T-helper 17 cell (primary cell): Measurements from ENCODE around the gene MEIKIN. TPM values are rescaled to one million over a fixed set of nuclear protein-coding genes. Genes with fewer than 3 reads are reported as not detected.

Source experiments
- ATAC-seq: fragments of 150-1000 bp; cut with Tn5 transposase; 2 replicates; pipeline ENCODE4 v1.10.0; 2021; ENCODE audit warnings: mild to moderate bottlenecking, moderate library complexity
- DNase-seq, 3 donors: peaks; one replicate each; pipeline versions ENCODE4 v3.0.0 to v3.0.0-alpha.2; 2020 to 2021
- H3K9me3 ChIP-seq: one replicate; pipeline ENCODE4 v1.7.0; 2013; ENCODE audit warnings: low read length, mild to moderate bottlenecking; ENCODE audit not compliant: control insufficient read depth, poor library complexity, severe bottlenecking
- H3K27ac Mint-ChIP-seq: one replicate; pipeline ENCODE4 v1.8.0; 2022; ENCODE audit warnings: mild to moderate bottlenecking, moderate library complexity, mixed read lengths
- H3K27me3 Mint-ChIP-seq: one replicate; pipeline ENCODE4 v1.8.0; 2022; ENCODE audit warnings: mixed read lengths
- H3K36me3 Mint-ChIP-seq: one replicate; pipeline ENCODE4 v1.8.0; 2022; ENCODE audit warnings: low read depth, mixed read lengths
- H3K4me1 Mint-ChIP-seq: one replicate; pipeline ENCODE4 v1.8.0; 2022; ENCODE audit warnings: mild to moderate bottlenecking, mixed read lengths
- H3K4me3 Mint-ChIP-seq: one replicate; pipeline ENCODE4 v1.8.0; 2022; ENCODE audit warnings: mild to moderate bottlenecking, moderate library complexity, mixed read lengths
- total RNA-seq, 4 donors: library from RNA in 2 of 4; stranded (reverse) in 2 of 4; gene quantifications; one replicate each; pipeline ENCODE4 v1.2.3 and lab custom pipeline; 2022 to 2026

The MEIKIN gene
- total RNA-seq, 2 donors from 2014 or later, result 0.77 to 1.5 TPM

GRCh38 chr5:131796793-131797693, 148.4 kb downstream of the MEIKIN start, which contains the start of gene FNIP1:
FNIP1 (minus strand) TSS chr5:131797017; CDS start chr5:131796921, 96 bp downstream.
- Mint-ChIP-seq H3K27ac (peak within 1 kb of the TSS; percentile 93), H3K4me1 (peaks cover 26% of the 10 kb centered on the region), H3K27me3 (no peaks in the 10 kb centered on the region), H3K4me3 (peak within 1 kb of the TSS; percentile 96), H3K36me3 (no peaks in the 10 kb centered on the region)
- ATAC-seq, result peak; percentile 96
- no peaks in the 10 kb centered on the region for H3K9me3 ChIP-seq
- peak; percentile 96 to 99 (median 97) for DNase-seq

GRCh38 chr5:131795879-131796792, 149.3 kb downstream of the MEIKIN start:
- Mint-ChIP-seq H3K4me1 (peaks cover 26% of the 10 kb centered on the region), H3K4me3 (peak overlapping the region; percentile 96), H3K36me3 (no peaks in the 10 kb centered on the region), H3K27ac (peak overlapping the region; percentile 93), H3K27me3 (no peaks in the 10 kb centered on the region)
- no peaks in the 10 kb centered on the region for H3K9me3 ChIP-seq
- DNase-seq, result peak in 2 of 3 donors; percentile 11 to 31
- ATAC-seq, result peak; percentile 14

- Mint-ChIP-seq H3K36me3 (peaks cover 3% of the 10 kb centered on the region), H3K4me3 (peak overlapping the region; percentile 96), H3K27ac (no peak overlapping the region), H3K4me1 (peaks cover 34% of the 10 kb centered on the region), H3K27me3 (no peaks in the 10 kb centered on the region)
- no peaks in the 10 kb centered on the region for H3K9me3 ChIP-seq
- DNase-seq, result no peak
- ATAC-seq, result no peak
Observed at GRCh38 chr5:131795228-131795627, 150.2 kb downstream of the MEIKIN start.

- ATAC-seq, result no peak
- Mint-ChIP-seq H3K36me3 (peaks cover 3% of the 10 kb centered on the region), H3K4me3 (no peak overlapping the region), H3K4me1 (peaks cover 38% of the 10 kb centered on the region), H3K27me3 (no peaks in the 10 kb centered on the region), H3K27ac (peak overlapping the region; percentile 65)
- H3K9me3 ChIP-seq, result no peaks in the 10 kb centered on the region
- DNase-seq, result no peak
Observed at GRCh38 chr5:131794586-131794985, 150.9 kb downstream of the MEIKIN start.

GRCh38 chr5:131792896-131793295, 152.6 kb downstream of the MEIKIN start:
- no peaks in the 10 kb centered on the region for H3K27me3 Mint-ChIP-seq
- H3K27ac Mint-ChIP-seq, result no peak overlapping the region

GRCh38 chr5:131791866-131792265, 153.6 kb downstream of the MEIKIN start:
- ATAC-seq (no peak), DNase-seq (no peak)
- no peaks in the 10 kb centered on the region for H3K9me3 ChIP-seq
- H3K27ac Mint-ChIP-seq, result no peak overlapping the region
- peaks cover 3% of the 10 kb centered on the region for H3K36me3 Mint-ChIP-seq
- no peak overlapping the region for H3K4me3 Mint-ChIP-seq
- no peaks in the 10 kb centered on the region for H3K27me3 Mint-ChIP-seq
- H3K4me1 Mint-ChIP-seq, result peaks cover 48% of the 10 kb centered on the region

More at GRCh38 chr5:131792896-131793295, 152.6 kb downstream of the MEIKIN start:
- peaks cover 42% of the 10 kb centered on the region for H3K4me1 Mint-ChIP-seq
- H3K4me3 Mint-ChIP-seq, result no peak overlapping the region
- H3K36me3 Mint-ChIP-seq, result peaks cover 3% of the 10 kb centered on the region
- no peak for DNase-seq
- H3K9me3 ChIP-seq, result no peaks in the 10 kb centered on the region
- no peak for ATAC-seq

GRCh38 chr5:131790550-131790949, 154.9 kb downstream of the MEIKIN start:
- no peaks in the 10 kb centered on the region for H3K9me3 ChIP-seq
- DNase-seq, result no peak
- no peak for ATAC-seq
- Mint-ChIP-seq H3K27ac (no peak overlapping the region), H3K36me3 (peaks cover 3% of the 10 kb centered on the region), H3K4me1 (peaks cover 46% of the 10 kb centered on the region), H3K4me3 (no peak overlapping the region), H3K27me3 (no peaks in the 10 kb centered on the region)

GRCh38 chr5:131789765-131790164, 155.7 kb downstream of the MEIKIN start:
- H3K4me1 Mint-ChIP-seq, result peaks cover 40% of the 10 kb centered on the region
- no peaks in the 10 kb centered on the region for H3K9me3 ChIP-seq
- ATAC-seq, result no peak
- no peak overlapping the region for H3K4me3 Mint-ChIP-seq
- no peak for DNase-seq
- H3K27ac Mint-ChIP-seq, result no peak overlapping the region
- H3K36me3 Mint-ChIP-seq, result peaks cover 3% of the 10 kb centered on the region
- no peaks in the 10 kb centered on the region for H3K27me3 Mint-ChIP-seq

- Mint-ChIP-seq H3K4me1 (peaks cover 37% of the 10 kb centered on the region), H3K4me3 (no peak overlapping the region), H3K27me3 (no peaks in the 10 kb centered on the region), H3K36me3 (peaks cover 5% of the 10 kb centered on the region), H3K27ac (no peak overlapping the region)
- no peaks in the 10 kb centered on the region for H3K9me3 ChIP-seq
- ATAC-seq (no peak), DNase-seq (no peak)
Observed at GRCh38 chr5:131787736-131788135, 157.7 kb downstream of the MEIKIN start.

GRCh38 chr5:131786900-131787692, 158.4 kb downstream of the MEIKIN start:
- ATAC-seq (no peak), DNase-seq (no peak)
- peaks cover 39% of the 10 kb centered on the region for H3K4me1 Mint-ChIP-seq
- H3K4me3 Mint-ChIP-seq, result no peak overlapping the region
- no peaks in the 10 kb centered on the region for H3K9me3 ChIP-seq
- H3K27ac Mint-ChIP-seq, result no peak overlapping the region
- peaks cover 5% of the 10 kb centered on the region for H3K36me3 Mint-ChIP-seq
- H3K27me3 Mint-ChIP-seq, result no peaks in the 10 kb centered on the region

- Mint-ChIP-seq H3K4me3 (no peak overlapping the region), H3K36me3 (peaks cover 5% of the 10 kb centered on the region), H3K4me1 (peaks cover 38% of the 10 kb centered on the region), H3K27ac (no peak overlapping the region), H3K27me3 (no peaks in the 10 kb centered on the region)
- ATAC-seq, result no peak
- DNase-seq, result no peak
- no peaks in the 10 kb centered on the region for H3K9me3 ChIP-seq
Observed at GRCh38 chr5:131786036-131786435, 159.4 kb downstream of the MEIKIN start.

GRCh38 chr5:131783874-131784273, 161.6 kb downstream of the MEIKIN start:
- no peak overlapping the region for H3K4me3 Mint-ChIP-seq
- H3K27me3 Mint-ChIP-seq, result no peaks in the 10 kb centered on the region
- H3K9me3 ChIP-seq, result no peaks in the 10 kb centered on the region
- peaks cover 31% of the 10 kb centered on the region for H3K4me1 Mint-ChIP-seq
- DNase-seq (no peak), ATAC-seq (no peak)
- no peak overlapping the region for H3K27ac Mint-ChIP-seq
- H3K36me3 Mint-ChIP-seq, result peaks cover 2% of the 10 kb centered on the region
